SK-N-MC (cell line): ENCODE measurements around the gene ZNF516.

Experiments used
- EZH2 ChIP-seq: fragments of 200-600 bp; sonication (generic); IDR thresholded peaks from one replicate; pipeline ENCODE4 v1.6.1; 2017; ENCODE audit warnings: antibody characterized with exemption
- FOXP2 ChIP-seq: optimal IDR thresholded peaks from 2 replicates; pipeline ENCODE3; 2011; ENCODE audit warnings: mild to moderate bottlenecking, moderate library complexity; ENCODE audit not compliant: insufficient read depth; ENCODE audit errors: extremely low read length, control extremely low read depth
- POLR2AphosphoS5 ChIP-seq: IDR thresholded peaks from 2 replicates; pipeline ENCODE4 v1.6.1; 2012; ENCODE audit warnings: mild to moderate bottlenecking, low read depth, low read length, borderline replicate concordance

DNA sequence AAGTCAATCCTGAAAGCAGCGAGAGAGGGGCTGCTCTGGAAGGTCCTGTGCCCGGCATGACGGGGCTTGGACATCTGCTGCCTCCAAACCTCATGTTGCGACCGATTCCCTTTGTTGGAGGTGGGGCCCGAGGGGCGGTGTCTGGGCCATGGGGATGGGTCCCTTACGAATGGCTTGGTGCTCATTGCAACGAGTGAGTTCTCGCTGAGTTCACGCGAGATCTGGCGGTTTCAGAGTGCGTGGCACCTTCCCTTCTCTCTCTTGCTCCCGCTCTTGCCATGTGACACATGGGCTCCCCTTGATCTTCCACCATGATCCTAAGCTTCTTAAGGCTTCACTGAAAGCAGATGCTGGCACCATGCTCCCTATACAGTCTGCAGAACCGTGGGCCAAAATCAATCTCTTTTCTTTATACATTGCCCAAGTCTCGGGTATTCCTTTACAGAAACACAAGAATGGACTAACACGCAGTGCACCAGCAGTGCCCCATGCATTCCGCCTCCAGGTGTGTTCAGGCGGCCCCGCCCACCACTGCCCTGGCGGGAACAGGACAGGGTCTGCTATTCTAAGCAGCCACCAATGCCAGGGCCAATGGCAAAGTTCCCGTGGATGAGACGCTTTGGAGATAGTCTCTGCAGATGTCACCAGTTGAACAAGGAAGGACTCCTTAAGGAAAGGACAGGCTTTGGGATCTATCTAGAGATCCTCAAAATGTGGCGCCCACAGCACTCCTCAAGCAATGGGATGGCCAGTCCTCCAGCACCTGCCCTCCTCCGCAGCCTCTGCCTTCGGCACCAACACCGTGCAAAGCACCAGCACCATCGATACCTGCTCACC, 63.4 kb downstream of the ZNF516 start:
- no peak for TF ChIP-seq POLR2AphosphoS5
- TF ChIP-seq EZH2 = no peak
- TF ChIP-seq FOXP2 = no peak
